Measurements from ENCODE around the gene SNX5. TPM values are rescaled to one million over a fixed set of nuclear protein-coding genes. Genes with fewer than 3 reads are reported as not detected.

The SNX5 gene
- total RNA-seq, 2 donors from 2014 or later: 114 to 255 TPM

DNA sequence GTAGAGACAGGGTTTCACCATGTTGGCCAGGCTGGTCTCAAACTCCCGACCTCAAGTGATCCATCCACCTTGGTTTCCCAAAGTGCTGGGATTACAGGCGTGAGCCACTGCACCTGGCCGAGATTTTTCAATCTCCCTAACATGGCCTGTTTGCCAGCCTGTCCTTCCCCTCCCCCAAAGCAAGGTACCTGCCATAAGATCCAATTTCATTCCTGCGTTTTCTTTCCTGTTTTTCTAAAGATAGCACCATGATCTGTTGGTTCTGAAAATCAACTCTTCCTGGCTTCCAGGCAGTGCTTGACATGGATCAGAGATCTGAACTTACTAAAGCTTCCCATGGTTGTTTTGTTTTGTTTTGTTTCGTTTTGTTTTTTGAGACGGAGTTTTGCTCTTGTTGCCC, 7.7 kb upstream of the SNX5 start:
- H3K4me3 Mint-ChIP-seq: no peak overlapping the region
- no peak overlapping the region for H3K27ac Mint-ChIP-seq
- H3K36me3 Mint-ChIP-seq: peaks cover 6% of the 10 kb centered on the region

DNA sequence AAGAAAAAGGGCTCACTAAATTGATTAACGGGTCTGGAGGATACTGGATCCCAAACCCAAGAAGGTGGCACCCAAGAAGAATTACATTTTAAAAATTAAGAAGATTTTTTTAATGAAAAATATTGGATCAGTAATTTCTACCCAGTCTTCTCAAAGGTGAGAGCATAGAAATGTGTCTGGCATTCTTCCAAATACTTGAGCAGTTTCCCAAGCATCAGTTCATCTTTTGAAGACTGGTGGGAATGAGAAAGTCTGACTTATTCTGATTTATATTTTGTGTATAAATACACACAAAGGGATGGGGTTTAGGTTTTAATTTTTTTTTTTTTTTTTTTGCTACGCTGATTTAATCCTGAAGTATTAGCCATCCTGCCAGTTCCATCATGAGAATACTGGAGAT, 3.5 kb upstream of the SNX5 start:
- Mint-ChIP-seq H3K4me1 (ENCODE audit: low read depth in 2 of 2) (peaks cover 38 to 44% of the 10 kb centered on the region in 2 donors), H3K27me3 (no peaks in the 10 kb centered on the region), H3K9me3 (no peaks in the 10 kb centered on the region), H3K27ac (peak overlapping the region; percentile 97 to 99), H3K36me3 (peaks cover 19% of the 10 kb centered on the region), H3K4me3 (peak overlapping the region; percentile 98)
- ATAC-seq (no peak), DNase-seq (ENCODE audit: low spot score) (no peak)

More for the DNA sequence above, 7.7 kb upstream of the SNX5 start:
- peaks cover 23% of the 10 kb centered on the region in 2 donors for H3K4me1 Mint-ChIP-seq (ENCODE audit: low read depth in 2 of 2)
- ATAC-seq: no peak
- H3K9me3 Mint-ChIP-seq: no peaks in the 10 kb centered on the region
- H3K27me3 Mint-ChIP-seq: no peaks in the 10 kb centered on the region
- DNase-seq (ENCODE audit: low spot score): no peak

DNA sequence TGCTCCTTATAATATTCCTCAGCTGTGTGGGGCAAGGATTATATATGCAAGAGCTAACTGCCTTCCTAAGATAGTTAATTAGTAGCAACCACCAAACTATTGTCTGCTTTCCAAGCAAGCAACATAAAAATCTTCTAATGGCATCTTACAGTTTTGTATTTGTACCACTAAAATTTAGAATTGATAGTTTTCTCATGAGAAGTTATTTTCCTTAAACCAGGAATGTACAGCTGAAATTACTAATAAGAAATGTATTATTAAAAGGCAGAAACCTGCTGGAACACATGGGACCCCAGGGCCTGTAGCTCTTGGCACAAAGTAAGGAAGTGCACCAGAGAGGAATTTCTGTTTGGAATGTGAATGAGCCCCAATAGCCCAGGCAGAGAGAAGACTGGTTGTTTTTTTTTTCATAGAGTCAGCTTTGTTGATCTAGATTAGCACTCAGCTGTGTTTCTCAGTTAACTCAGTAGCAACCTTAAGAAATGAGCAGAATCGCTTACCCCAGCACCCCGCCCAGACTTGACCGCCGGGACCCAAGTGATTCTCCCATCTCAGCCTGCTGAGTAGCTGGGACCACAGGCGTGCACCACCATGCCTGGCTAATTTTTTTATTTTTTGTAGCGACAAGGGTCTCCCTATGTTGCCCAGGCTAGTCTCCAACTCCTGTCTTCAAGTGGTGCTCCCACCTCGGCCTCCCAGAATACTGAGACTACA, 2.9 kb upstream of the SNX5 start:
- peaks cover 43 to 51% of the 10 kb centered on the region in 2 donors for H3K4me1 Mint-ChIP-seq (ENCODE audit: low read depth in 2 of 2)
- H3K27me3 Mint-ChIP-seq: no peaks in the 10 kb centered on the region
- H3K36me3 Mint-ChIP-seq: peaks cover 26% of the 10 kb centered on the region
- no peaks in the 10 kb centered on the region for H3K9me3 Mint-ChIP-seq
- peak overlapping the region; percentile 98 for H3K4me3 Mint-ChIP-seq
- DNase-seq (ENCODE audit: low spot score) (no peak), ATAC-seq (no peak)
- H3K27ac Mint-ChIP-seq: peak overlapping the region; percentile 97 to 99

DNA sequence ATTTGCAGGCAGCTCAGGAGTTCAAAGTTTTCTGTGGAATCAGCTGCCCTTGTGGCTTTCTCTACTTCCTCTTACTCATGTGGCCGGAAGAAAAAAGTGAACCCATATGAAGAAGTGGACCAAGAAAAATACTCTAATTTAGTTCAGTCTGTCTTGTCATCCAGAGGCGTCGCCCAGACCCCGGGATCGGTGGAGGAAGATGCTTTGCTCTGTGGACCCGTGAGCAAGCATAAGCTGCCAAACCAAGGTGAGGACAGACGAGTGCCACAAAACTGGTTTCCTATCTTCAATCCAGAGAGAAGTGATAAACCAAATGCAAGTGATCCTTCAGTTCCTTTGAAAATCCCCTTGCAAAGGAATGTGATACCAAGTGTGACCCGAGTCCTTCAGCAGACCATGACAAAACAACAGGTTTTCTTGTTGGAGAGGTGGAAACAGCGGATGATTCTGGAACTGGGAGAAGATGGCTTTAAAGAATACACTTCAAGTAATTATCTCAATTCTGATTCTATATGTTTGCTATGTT, 1.4 kb upstream of the SNX5 start:
- peaks cover 28% of the 10 kb centered on the region for H3K36me3 Mint-ChIP-seq
- DNase-seq (ENCODE audit: low spot score) (peak; percentile 60), ATAC-seq (no peak)
- H3K4me1 Mint-ChIP-seq (ENCODE audit: low read depth in 2 of 2): peaks cover 50 to 63% of the 10 kb centered on the region in 2 donors
- peak overlapping the region; percentile 97 to 99 for H3K27ac Mint-ChIP-seq
- H3K27me3 Mint-ChIP-seq: no peaks in the 10 kb centered on the region
- H3K4me3 Mint-ChIP-seq: peak overlapping the region; percentile 98
- no peaks in the 10 kb centered on the region for H3K9me3 Mint-ChIP-seq

DNA sequence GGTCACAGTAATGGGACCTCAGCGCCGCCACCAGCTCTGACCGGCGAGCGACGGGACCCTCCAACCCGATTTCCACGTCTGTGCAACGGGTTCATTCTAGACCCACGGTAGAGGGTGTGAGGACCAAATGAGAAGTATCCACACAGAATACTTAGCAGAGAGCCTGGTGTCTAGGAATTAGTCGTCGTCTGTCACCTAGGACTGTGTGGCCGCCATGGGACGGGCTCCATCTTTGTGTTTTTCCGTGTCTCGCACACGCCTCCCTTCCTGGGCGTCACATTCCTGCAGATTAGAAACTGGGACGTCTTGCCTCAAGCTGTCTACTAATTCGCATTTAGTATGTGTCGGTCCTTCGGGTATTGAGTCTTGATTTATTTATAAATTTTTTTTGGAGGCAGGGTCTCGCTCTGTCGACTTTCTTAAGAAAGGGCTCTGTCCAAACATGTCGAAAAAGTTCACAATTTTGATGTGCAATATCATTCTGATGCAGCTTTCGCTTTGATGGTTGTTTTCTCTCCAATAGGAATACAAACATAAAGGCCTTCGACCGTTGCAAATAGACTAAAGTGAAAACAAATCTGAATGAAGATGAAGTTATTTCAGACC, 787 bp upstream of the SNX5 start:
- Mint-ChIP-seq H3K9me3 (no peaks in the 10 kb centered on the region), H3K4me1 (ENCODE audit: low read depth in 2 of 2) (peaks cover 56 to 69% of the 10 kb centered on the region in 2 donors), H3K27ac (peak overlapping the region; percentile 97 to 99), H3K4me3 (peak overlapping the region; percentile 98), H3K36me3 (peaks cover 32% of the 10 kb centered on the region), H3K27me3 (no peaks in the 10 kb centered on the region)
- ATAC-seq (peak; percentile 29 to 46), DNase-seq (ENCODE audit: low spot score) (no peak)

DNA sequence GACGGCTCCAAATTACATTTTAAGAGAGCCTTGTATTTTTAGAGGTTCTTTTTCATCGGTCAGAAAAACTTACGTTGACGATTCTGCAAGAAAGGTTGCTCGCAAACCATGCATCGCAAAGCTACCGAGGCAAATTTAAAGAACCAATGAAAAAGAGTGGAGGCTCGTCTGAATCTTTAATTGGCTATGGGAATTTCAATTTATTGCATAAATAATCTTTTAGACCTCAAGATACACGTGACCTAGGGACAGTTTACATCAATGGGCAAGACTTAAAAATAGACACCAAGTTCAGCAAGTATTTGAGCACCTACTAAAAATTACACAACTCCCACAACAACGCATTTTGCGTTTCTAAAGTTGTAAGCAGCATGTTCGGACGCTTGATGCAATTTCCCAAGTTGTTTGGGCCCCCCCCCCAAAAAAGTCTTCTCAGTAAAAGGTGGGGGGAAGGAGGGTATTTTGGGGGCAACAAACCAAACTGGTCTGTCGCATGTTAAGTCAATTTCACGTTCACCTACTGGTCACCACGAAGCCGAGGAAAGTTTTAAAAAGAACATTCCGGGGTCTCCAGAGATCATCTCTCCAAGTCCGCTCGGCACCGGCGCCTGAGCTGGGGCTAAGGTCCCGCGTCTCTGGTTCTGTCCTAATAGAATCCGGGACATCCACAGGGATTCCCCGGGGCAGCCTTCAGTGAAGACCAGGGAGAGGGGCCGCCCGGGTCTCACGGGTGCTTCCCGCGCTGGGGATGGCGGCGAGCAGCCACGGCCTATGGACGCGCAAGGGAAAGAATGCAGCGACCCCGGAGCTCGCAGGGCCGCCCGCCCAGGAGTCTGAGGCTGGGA, 851 bp downstream of the SNX5 start:
- H3K27ac Mint-ChIP-seq: peak overlapping the region; percentile 97 to 99
- peak; percentile 0 to 1 for ATAC-seq
- peaks cover 64 to 77% of the 10 kb centered on the region in 2 donors for H3K4me1 Mint-ChIP-seq (ENCODE audit: low read depth in 2 of 2)
- H3K9me3 Mint-ChIP-seq: no peaks in the 10 kb centered on the region
- peak; percentile 73 for DNase-seq (ENCODE audit: low spot score)
- peaks cover 37% of the 10 kb centered on the region for H3K36me3 Mint-ChIP-seq
- H3K27me3 Mint-ChIP-seq: no peaks in the 10 kb centered on the region
- peak overlapping the region; percentile 98 for H3K4me3 Mint-ChIP-seq

DNA sequence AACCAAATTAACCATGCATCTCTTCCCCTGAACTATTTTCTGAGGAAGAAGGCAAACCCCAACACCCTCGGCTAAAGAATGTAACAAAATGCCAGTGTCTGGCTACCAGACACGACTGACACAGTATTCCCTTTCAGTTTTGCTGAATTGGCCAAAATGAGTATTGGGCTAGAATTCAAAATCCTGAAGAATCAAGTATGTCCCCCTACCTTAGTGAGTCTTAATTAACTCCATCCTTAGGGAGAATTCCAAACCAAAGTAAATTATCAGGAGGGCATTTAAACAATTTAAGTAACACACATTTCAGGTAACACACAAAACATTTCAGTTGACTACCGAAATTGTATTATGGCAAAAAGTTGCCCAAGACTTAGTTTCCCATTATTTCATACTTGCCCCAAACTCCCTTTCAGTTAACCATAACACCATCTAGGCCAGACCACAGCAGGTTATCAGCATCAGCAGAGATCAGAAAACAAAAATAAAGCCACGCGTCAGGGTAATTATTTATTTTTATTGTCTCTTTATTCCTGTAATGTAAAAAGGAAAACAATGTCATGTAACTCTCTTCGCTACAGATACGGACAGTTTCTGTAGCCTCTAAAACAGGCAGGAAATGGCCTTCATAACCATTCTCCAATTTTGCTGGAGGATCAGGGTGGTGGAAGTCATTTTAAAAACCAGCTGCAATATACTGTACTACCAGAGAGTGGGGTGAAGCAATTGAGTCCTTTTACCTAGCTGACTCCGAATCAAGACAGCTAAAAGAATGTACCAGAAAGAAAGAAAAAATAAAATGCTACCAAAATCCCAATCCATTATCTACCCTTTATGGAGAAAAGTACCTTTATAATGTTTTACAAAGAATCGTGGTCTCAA, 1.9 kb downstream of the SNX5 start:
- H3K4me3 Mint-ChIP-seq: peak overlapping the region; percentile 98
- H3K4me1 Mint-ChIP-seq (ENCODE audit: low read depth in 2 of 2): peaks cover 63 to 74% of the 10 kb centered on the region in 2 donors
- no peaks in the 10 kb centered on the region for H3K27me3 Mint-ChIP-seq
- peak overlapping the region; percentile 97 to 99 for H3K27ac Mint-ChIP-seq
- no peak for ATAC-seq
- no peaks in the 10 kb centered on the region for H3K9me3 Mint-ChIP-seq
- peaks cover 32% of the 10 kb centered on the region for H3K36me3 Mint-ChIP-seq
- DNase-seq (ENCODE audit: low spot score): no peak

DNA sequence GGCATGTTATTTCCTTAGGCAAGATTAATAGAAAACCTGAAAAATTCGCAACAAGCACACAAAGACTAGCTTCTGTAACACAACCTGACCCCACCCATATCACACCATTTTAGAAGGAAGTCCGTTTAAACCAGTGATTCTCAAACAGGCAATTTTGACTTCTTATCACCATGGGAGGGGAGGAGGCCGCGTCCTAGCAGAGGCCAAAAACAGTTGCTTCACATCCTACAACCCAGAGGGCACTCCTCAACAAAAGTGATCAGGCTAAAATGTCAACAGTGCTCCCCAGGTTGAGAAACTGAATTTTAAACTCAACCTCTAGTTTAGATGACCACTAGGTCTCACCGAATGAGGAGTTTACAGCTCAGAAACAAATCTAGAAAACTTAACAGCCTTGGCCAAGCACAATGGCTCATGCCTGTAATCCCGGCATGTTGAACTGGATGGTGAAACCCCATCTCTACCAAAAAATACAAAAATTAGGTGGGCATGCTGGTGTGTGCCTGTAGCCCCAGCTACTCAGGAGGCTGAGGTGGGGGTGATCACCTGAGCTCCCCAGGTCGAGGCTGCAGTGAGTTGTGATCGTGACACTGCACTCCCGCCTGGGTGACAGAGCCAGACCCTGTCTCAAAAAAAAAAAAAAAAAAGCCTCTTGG, 3.4 kb downstream of the SNX5 start:
- DNase-seq (ENCODE audit: low spot score) (no peak), ATAC-seq (no peak)
- Mint-ChIP-seq H3K4me1 (ENCODE audit: low read depth in 2 of 2) (peaks cover 64 to 72% of the 10 kb centered on the region in 2 donors), H3K9me3 (no peaks in the 10 kb centered on the region), H3K27me3 (no peaks in the 10 kb centered on the region), H3K27ac (peak overlapping the region; percentile 97 to 99), H3K36me3 (peaks cover 32% of the 10 kb centered on the region), H3K4me3 (peak overlapping the region; percentile 98)

DNA sequence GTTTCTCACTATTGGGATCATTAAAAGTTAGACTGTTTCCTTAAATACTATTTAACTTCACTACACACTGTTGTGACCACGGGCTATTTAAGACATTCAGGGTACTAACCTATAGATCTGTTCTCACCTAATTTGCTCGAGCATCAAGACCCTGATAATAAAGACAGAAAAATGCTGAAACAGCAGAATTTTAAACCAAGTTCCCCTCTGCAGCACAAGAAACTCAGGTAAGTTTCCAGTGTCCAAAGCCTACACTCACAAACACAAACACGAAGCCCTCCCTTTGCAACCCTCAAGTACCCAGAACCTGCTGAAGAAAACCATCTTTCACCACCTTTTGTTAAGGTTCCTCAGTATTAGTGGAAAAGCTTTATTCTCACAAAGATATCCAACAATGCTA, 4.0 kb downstream of the SNX5 start:
- peak overlapping the region; percentile 98 for H3K4me3 Mint-ChIP-seq
- H3K4me1 Mint-ChIP-seq (ENCODE audit: low read depth in 2 of 2): peaks cover 64 to 71% of the 10 kb centered on the region in 2 donors
- peaks cover 29% of the 10 kb centered on the region for H3K36me3 Mint-ChIP-seq
- H3K27ac Mint-ChIP-seq: peak overlapping the region; percentile 97 to 99
- DNase-seq (ENCODE audit: low spot score) (no peak), ATAC-seq (no peak)
- H3K27me3 Mint-ChIP-seq: no peaks in the 10 kb centered on the region
- no peaks in the 10 kb centered on the region for H3K9me3 Mint-ChIP-seq

DNA sequence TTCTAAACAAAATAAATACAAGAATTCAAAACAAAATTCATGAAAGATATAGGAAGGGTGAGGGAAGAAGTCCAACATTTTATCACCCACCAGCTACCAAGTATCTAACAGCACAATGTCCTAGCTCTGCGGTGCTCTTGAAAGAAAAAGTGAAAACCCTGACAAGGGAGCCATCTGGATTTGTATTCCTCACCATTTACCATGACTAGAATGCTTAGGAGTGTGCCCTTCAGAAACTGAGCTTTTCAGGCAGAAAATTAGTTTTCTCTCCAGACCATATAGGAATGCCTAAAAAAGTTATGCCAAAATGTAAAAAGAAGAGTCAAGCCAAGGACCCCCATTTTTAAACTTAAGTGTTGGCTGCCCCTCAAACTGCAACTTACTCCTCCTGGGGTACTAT, 4.5 kb downstream of the SNX5 start:
- H3K27me3 Mint-ChIP-seq: no peaks in the 10 kb centered on the region
- H3K9me3 Mint-ChIP-seq: no peaks in the 10 kb centered on the region
- H3K4me3 Mint-ChIP-seq: peak overlapping the region; percentile 98
- DNase-seq (ENCODE audit: low spot score) (no peak), ATAC-seq (no peak)
- peaks cover 32% of the 10 kb centered on the region for H3K36me3 Mint-ChIP-seq
- H3K27ac Mint-ChIP-seq: peak overlapping the region; percentile 97 to 99
- H3K4me1 Mint-ChIP-seq (ENCODE audit: low read depth in 2 of 2): peaks cover 69 to 73% of the 10 kb centered on the region in 2 donors

DNA sequence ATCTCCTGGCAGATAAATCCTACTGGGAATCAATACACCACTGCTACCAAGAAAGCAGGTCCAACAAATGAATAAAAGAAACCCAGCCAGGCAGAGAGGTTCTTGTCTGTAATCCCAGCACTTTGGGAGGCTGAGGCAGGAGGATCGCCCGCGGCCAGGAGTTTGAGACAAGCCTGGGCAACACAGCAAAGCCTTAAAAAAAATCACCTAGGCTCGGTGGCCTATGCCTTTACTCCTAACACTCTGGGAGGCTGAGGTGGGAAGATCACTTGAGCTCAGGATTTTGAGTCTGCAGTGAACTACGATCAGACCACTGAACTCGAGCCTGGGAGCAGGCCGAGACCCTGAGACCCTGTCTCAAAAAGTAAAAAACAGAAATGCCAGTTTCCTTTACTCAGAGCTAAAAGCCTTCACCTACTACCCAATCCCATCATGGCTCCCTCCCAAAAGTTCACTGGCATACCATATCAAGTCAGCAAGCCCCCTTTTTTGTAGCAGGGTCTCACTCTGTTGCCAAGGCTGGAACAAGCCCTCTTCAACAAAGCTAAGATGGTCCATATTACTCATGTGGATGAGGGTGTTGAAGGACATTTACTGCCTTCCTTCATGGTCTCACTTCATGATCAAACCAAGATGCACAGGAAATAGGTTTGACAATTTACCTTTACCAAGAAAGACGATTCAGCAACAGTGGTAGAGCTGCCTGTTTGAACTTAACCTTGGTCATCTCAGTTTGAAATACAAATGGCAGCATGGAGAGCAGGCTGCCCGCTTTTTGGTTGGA, 5.3 kb downstream of the SNX5 start:
- Mint-ChIP-seq H3K4me3 (peak overlapping the region; percentile 98), H3K4me1 (ENCODE audit: low read depth in 2 of 2) (peaks cover 74 to 81% of the 10 kb centered on the region in 2 donors), H3K36me3 (peaks cover 32% of the 10 kb centered on the region), H3K27me3 (no peaks in the 10 kb centered on the region), H3K27ac (peak overlapping the region; percentile 97 to 99), H3K9me3 (no peaks in the 10 kb centered on the region)
- ATAC-seq (no peak), DNase-seq (ENCODE audit: low spot score) (no peak)

DNA sequence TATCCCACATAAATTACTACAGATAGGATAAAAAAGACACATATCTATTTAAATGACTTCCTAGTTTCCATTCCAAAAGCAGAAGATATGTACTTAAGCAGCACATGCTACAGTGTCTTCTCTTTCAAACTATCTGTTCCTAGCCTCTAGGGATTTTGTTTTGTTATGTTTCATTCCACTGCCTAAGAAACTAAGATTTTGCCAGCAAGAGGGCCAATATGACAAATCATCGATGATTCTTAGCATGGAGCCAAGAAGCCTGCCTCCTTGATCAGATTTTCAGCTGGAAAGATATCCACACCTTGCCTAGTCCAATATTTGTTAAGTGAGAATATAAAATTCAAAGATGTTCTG, 7.0 kb downstream of the SNX5 start:
- ATAC-seq (no peak), DNase-seq (ENCODE audit: low spot score) (no peak)
- Mint-ChIP-seq H3K4me1 (ENCODE audit: low read depth in 2 of 2) (peaks cover 71 to 79% of the 10 kb centered on the region in 2 donors), H3K27ac (peak overlapping the region; percentile 97 to 99), H3K4me3 (peak overlapping the region; percentile 63), H3K27me3 (no peaks in the 10 kb centered on the region), H3K36me3 (peaks cover 20% of the 10 kb centered on the region), H3K9me3 (no peaks in the 10 kb centered on the region)
